ENCODE results near the gene DNAJA3.

DNAJA3 gene

GRCh38 chr16:4472880-4473279 is 47.2 kb downstream of the DNAJA3 start:
- no peak for DNase-seq (ENCODE audit: extremely low read depth in 1 of 2, low read depth in 1 of 2)

GRCh38 chr16:4474192-4474961 is 48.7 kb downstream of the DNAJA3 start, which contains the start of gene NMRAL1:
Gene NMRAL1, minus strand, starts transcription at chr16:4474625. Its CDS starts 493 bp downstream, at chr16:4474132.
- DNase-seq (ENCODE audit: extremely low read depth in 1 of 2, low read depth in 1 of 2) = peak; percentile 83 to 93

GRCh38 chr16:4475880-4476788 is 50.5 kb downstream of the DNAJA3 start, which contains the start of gene HMOX2:
Gene HMOX2, plus strand, starts transcription at chr16:4476398. Its CDS starts 29,127 bp downstream, at chr16:4505525.
- DNase-seq (ENCODE audit: extremely low read depth in 1 of 2, low read depth in 1 of 2) = peak; percentile 86 to 96

GRCh38 chr16:4477966-4478365 is 52.3 kb downstream of the DNAJA3 start:
- no peak for DNase-seq (ENCODE audit: extremely low read depth in 1 of 2, low read depth in 1 of 2)

GRCh38 chr16:4481526-4481925 is 55.9 kb downstream of the DNAJA3 start:
- DNase-seq (ENCODE audit: extremely low read depth in 1 of 2, low read depth in 1 of 2) = no peak

GRCh38 chr16:4481963-4482362 is 56.3 kb downstream of the DNAJA3 start:
- DNase-seq (ENCODE audit: extremely low read depth in 1 of 2, low read depth in 1 of 2) = no peak

GRCh38 chr16:4486126-4486893 is 60.6 kb downstream of the DNAJA3 start:
- no peak for DNase-seq (ENCODE audit: extremely low read depth in 1 of 2, low read depth in 1 of 2)

- DNase-seq (ENCODE audit: extremely low read depth in 1 of 2, low read depth in 1 of 2) = no peak
These were observed 62.4 kb downstream of the DNAJA3 start for GRCh38 chr16:4487955-4488498.

- DNase-seq (ENCODE audit: extremely low read depth in 1 of 2, low read depth in 1 of 2) = no peak
These were observed 62.9 kb downstream of the DNAJA3 start for GRCh38 chr16:4488499-4488967.

- no peak for DNase-seq (ENCODE audit: extremely low read depth in 1 of 2, low read depth in 1 of 2)
These were observed 63.4 kb downstream of the DNAJA3 start for GRCh38 chr16:4489030-4489429.

GRCh38 chr16:4491898-4492297 is 66.2 kb downstream of the DNAJA3 start:
- no peak for DNase-seq (ENCODE audit: extremely low read depth in 1 of 2, low read depth in 1 of 2)

GRCh38 chr16:4494746-4495490 is 69.2 kb downstream of the DNAJA3 start:
- DNase-seq (ENCODE audit: extremely low read depth in 1 of 2, low read depth in 1 of 2) = no peak

GRCh38 chr16:4495766-4496165 is 70.1 kb downstream of the DNAJA3 start:
- DNase-seq (ENCODE audit: extremely low read depth in 1 of 2, low read depth in 1 of 2) = no peak

GRCh38 chr16:4496305-4496704 is 70.6 kb downstream of the DNAJA3 start:
- no peak for DNase-seq (ENCODE audit: extremely low read depth in 1 of 2, low read depth in 1 of 2)

- no peak for DNase-seq (ENCODE audit: extremely low read depth in 1 of 2, low read depth in 1 of 2)
These were observed 73.0 kb downstream of the DNAJA3 start for GRCh38 chr16:4498546-4499195.

GRCh38 chr16:4499196-4499555 is 73.5 kb downstream of the DNAJA3 start:
- DNase-seq (ENCODE audit: extremely low read depth in 1 of 2, low read depth in 1 of 2) = no peak

GRCh38 chr16:4500272-4500671 is 74.6 kb downstream of the DNAJA3 start:
- DNase-seq (ENCODE audit: extremely low read depth in 1 of 2, low read depth in 1 of 2) = no peak

GRCh38 chr16:4501071-4501478 is 75.4 kb downstream of the DNAJA3 start:
- no peak for DNase-seq (ENCODE audit: extremely low read depth in 1 of 2, low read depth in 1 of 2)
